8988T (cell line): ENCODE data around the gene MEOX2.

Source experiments
- DNase-seq: peaks from one replicate; pipeline ENCODE4 v3.0.0; 2011

The MEOX2 gene

DNA sequence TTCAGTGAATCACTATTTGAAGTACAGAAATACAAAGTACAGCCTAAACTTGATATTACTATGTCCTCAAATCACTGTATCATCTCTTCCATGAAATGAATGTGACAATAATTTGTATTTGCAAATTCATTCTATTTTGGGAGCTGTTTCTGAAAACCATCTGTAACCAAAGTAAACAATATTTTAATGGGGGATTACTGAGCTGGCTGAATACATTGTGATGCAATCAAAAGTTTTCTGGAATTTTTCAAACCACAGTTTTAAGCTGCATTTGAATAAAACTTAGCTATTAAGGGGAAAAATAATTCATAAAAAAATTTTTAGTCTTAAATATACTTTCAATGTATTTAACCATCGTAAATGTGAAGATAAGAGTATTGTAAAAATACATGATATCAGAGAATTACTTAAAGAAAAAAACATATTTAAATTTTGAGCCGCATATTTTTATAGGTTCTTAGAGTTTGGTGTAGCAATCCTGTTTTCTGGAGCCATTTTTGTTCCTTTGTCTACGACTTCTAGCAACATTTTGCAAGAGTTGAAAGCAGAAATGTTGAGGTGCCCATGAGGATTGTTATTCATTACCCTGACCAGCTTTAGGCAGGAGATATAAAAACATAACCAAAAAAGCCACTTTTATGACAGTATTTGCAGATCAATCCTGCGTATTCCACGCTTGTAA is 78.8 kb downstream of the MEOX2 start:
- no peak for DNase-seq

DNA sequence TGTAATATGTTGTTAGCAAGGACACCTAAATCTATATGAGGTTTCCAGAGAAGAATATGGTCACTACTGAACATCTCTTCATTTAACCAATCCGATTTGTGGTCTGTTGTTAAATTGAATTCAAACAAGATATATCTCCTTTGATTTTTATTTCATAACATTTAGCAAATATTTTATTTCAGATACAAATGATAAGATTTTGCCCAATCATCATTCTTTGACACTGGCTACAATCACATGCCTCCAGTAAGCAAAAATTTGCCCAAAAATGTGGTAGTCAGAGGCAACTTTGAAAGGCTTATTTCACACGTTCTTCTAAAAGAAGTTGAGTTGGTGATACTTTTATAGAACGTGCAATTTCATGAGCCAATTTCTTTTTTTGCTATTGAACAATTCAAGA is 79.9 kb downstream of the MEOX2 start:
- no peak for DNase-seq

DNA sequence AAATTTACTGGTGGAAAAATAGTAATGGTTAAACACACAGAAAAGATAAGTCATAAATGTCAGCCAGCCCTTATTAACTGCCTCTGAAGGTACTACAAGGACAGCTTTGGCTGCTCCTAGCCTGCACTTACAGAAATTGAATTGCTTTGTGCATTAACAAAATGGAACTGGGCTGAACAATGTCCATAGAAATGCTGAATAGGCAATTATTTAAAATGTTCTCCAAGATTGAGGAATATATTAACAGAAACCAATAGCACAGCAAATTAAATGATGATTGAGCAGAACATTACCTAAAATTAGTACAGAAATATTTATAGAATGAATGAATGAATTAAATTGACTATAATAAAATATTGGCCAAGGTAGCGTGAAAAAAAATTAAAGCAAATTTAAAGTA is 82.3 kb downstream of the MEOX2 start:
- no peak for DNase-seq

DNA sequence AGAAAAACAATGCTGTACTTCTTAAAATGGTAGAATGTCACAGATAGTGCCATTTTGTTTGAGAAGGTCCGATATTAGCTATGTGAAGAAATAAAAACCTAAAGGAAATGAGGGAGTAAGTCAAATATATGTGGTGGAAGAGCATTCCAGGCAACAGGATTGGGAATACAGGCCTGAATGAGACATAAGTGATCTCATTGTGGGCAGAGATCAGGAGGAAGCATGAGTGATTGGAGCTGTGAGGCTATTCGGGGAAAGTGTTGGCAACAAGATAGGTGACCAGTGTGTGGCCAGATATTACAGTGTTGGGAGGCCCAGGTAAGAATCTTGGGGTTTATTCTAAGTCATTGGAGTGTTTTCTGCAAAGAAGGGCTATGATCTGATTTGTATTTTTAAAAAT is 83.4 kb downstream of the MEOX2 start:
- no peak for DNase-seq

DNA sequence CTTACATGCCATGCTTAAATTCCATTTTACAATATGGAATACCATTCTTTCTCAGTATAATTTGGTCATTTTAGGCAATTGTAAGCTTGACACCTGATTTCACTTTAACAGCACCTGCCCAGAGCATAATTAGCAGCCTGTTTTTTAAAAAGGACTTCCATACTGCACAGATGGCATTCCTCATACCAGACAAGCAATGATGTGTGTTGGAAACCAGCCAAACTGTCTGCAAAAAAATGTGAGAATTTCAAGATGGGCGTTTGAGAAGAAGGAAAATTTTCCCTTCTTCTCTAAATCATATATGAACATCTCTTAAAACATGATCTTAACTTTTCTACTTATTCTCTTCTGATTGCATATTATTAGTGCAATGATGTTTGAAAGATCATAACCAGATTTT is 84.2 kb downstream of the MEOX2 start:
- no peak for DNase-seq

DNA sequence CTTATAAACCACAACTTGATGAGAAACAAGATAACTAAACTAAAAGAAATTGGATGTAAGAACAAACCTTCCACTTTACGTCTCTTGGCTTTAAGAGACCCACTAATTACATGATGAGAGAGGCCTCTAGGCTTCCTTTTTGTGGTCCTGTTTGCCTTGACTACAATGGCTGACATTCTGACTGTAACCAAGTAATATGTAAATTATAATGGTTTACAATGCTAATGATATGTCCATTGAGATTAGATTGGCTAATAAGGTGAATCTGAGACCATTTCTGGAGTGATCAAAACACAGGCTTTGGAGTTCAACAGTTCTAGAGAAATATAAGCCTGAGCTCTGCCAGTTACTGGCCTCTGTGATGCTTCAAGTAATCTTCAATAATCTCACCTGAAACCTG is 85.3 kb downstream of the MEOX2 start:
- no peak for DNase-seq

DNA sequence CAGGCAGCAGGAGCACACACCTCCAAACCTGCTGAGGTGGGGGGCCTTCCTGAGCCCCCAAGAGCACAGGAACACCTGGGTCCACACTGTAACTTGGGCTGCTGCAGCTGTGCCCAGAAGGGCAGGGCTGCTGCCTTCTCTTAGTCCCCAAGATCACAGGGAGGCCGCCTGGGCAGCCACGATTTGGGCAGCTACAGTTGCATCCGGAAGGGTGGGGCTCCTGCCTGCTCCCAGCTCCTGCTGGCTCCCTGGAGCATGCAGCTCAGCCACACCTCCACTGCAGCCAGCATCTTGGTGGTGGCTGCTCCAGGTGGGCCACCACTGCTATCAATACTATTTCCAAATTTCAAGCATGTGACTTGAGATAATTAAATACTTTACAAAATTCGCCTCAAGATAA is 86.2 kb downstream of the MEOX2 start:
- DNase-seq, result no peak

DNA sequence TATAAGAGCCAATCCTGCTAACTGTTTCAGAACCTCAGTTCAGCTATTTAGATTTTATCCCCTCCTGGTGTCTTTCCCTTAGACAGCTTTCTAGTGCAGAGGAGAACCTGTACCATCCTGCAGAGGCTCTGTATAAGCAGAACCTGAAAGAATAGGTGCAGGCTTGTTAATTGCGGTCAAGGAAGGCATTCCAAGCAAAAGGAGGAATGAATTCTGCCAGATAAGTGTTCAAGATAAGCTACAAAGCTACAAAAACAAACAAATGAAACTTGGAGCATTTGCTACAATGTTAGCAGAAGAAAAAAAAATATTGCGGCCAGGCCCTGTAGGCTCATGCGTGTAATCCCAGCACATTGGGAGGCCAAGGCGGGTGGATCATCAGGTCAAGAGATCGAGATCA is 92.0 kb downstream of the MEOX2 start:
- DNase-seq, result no peak

DNA sequence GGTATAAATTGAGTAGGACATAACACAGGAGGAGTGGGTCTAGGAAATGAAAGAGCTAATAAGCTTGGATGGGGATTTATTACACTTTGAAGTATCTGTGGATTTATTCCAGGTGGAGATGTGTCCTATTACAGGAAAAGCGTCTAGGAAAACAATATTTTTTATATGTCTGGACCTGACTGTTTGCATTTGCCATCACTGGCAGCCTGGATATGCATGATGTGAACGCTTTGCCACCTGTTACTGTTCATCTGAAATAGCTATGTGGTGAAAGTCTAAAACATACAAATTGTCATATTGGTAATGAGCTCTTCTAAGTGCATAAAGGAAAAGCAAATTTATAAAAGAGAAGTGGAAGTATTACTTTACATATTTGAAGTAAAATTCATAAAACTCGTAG is 93.1 kb downstream of the MEOX2 start:
- DNase-seq, result no peak

DNA sequence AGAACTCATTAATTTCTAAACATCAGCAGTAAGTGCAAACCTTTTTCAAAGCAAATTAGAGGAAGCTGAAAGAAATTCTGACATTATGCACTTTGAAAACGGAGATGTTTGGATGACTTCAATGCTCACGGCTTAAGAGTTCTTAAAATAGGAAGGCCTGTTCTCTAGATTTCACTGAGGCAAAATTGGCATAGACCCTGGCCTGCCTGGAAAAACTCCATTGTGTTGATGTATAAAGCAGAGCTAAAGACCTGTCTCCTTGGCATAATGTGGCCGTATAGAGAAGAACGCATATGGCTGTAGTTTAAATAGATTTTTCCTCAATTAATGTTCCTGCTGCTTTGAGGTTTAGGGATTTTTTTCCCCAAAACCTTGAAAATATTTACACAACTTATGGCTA is 100.2 kb downstream of the MEOX2 start:
- no peak for DNase-seq

DNA sequence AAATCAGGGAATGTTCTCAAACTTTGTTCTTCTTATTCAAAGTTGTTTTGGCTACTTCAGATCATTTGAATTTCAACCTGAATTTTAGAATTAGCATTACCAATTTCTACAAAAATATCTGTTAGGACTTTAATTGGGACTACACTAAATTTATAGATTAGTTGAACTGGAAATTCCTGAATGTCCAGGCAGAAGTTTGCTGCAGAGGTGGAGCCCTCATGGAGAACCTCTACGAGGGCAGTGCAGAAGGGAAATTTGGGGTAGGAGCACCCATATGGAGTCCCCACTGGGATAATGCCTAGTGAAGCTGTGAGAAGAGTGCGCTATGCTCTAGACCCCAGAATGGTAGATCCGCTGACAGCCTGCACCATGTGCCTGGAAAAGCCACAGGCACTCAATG is 101.9 kb downstream of the MEOX2 start:
- no peak for DNase-seq

DNA sequence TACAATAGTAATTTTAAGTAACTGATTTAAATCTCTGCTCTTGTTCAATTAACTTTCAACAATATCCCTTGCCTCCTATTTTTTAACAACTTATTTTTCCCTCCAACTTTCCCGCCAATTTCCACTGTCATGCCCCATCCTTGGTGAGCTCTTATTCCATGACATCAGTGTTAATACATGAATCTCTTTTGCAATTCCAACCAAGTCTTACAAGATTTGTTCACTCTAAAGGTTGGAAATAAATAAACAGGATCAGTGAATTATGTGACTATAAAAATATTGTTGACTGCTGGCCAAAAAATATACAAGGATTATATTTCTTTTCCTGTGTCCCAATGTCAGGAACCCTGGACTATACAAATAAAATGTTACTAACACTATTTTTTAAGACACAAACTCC is 103.7 kb downstream of the MEOX2 start:
- DNase-seq, result no peak

DNA sequence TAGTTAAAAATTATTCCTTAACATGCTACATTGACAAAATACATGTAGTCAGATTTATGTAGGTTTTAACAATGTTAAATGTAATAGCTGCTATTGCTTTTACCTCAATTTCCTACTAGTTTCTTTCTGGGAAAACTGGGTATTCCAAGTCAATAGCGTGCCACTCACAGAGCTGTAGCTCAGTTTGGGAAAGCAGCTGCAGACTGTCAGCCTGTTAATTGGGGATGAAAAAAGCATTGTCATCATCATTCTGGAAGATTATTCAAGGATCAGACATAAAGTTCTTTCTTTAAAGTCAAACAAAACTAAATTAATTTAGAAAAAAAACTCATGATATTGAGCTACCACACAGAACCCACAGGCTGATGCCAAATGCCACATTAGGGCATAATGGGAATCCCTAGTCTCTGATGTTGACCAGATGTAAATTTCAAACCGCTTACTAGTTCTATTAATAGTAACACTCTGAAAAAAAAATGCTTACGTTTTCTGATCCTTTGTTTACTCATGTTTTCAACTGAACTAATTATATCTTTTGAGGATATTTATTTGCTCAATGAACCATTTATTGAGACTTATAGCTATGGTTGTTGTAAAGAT is 105.0 kb downstream of the MEOX2 start:
- no peak for DNase-seq

DNA sequence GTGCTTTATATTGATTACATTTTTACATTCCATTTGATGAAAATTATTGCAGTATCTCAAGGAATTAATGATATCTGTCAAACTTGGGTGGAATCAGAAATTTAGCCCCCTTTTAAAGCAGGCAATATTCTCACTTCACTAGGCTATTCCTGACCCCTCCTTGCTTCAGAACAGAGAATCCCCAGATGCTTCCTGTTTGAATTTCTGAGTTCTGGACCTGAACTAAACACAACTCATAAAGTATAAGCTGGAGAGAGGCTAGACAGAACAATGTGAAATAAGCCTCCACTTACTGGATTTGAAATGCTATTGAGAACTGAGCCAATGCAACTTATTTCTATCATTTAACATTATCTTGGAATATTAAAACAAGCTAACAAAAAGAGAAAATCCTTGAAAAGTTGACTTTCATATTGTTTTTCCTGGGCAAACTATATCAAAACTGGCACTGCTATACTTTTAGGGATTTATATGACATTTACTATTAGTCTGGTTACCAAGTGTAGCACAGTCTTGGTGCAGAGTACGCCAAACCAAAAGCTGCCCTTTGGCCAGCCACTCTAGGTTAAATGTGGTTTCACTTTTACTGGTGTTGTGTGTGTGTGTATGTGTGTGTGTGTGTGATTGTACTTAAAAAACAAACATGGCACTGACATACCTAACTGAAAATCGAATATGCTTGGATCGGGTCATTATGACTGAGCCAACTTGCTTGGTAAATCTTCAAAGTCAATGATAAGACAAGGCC is 105.7 kb downstream of the MEOX2 start:
- DNase-seq, result no peak

DNA sequence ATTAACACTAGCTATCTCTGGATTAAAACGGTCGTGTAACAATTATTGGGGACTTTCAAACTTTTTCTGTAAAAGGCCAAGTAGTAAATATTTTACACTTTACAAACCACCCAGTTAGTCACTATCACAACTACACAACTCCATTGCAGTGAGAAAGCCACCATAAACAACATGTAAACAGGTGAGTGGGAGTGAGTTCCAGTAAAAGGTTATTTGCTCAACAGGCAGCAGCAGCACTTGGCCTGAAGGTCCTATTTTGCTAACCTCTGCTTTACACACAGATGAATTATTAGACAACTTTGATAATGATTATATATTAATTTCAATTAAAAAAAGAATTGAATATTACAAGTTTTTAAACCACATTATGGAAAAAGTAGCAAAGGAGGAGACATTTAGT is 108.9 kb downstream of the MEOX2 start:
- no peak for DNase-seq

DNA sequence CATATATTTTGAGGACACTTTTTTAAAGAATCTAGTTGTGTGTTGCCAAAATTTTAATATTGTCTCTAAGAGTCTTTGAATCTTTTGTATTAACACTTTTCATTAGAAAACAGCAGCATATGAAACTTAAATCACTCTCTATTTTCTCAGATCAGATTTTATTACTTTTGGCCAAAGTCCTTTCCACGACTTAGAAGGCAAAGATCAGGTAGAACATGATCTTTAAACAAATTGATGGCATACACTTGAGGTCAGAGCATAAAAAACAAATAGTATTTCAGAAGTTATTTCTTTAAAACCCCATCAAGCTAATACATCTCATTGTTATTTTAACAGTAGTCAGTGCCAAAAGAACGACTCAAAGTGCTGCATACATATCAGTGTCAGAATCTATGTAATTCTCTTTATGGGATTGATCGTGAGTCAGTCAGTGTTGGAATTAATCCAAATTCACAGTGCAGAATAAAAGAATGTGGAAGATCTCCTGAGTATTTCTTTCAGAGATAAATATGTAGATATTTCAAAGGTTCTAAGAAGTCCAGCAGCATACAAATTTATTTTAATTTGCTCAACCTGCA is 115.1 kb downstream of the MEOX2 start:
- DNase-seq, result no peak

DNA sequence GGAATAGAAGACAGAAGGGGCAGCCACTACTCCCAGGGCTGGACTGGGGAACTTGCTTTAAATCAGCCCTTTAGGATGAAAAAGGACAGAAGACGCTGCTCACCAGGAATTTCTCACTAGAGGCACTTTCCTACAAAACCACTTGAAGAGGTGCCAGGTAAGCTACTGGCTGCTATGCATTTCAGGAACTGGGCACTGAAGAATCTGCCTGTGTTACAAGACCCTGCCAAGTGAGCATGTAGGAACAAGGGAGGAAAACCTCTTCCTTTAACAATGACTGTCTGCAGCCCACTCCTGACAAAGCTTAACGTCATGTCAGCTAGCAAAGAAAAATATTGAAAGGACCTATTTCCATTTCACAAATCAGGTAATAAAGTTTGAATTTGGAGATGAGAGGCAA is 118.8 kb downstream of the MEOX2 start:
- no peak for DNase-seq

DNA sequence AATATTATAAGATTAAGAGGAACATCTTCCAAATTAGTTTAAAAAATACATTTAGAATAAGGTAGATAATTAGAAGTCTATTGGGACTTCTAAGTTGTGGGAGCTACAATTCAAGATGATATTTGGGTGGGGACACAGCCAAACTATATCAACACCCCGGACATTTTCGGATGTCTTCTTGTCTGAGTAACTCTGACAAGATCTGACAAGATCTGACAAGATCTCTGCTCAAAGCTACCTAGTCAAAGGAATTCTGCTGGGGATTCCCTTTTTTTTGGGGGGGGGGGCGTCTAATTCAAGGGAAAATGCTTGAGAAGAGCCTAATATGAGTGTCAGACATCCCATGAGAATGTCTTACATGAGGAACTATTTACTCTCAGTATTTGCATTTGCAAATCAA is 119.4 kb downstream of the MEOX2 start:
- no peak for DNase-seq

DNA sequence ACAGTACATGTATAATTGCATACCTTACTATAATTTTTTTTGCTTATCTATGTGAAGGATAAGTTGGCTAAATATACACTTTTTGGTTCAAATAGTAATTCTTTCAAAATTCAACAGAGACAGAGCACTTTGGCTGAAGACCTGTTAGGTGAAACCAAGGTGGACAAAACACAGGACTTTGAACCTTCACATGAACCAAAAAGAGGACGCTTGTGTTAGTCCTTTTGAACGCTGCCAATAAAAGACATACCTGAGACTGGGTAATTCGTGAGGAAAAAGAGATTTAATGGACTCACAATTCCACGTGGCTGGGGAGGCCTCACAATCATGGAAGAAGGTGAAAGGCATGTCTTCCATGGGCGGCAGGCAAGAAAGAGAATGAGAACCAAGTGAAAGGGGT is 120.0 kb downstream of the MEOX2 start:
- DNase-seq, result no peak

DNA sequence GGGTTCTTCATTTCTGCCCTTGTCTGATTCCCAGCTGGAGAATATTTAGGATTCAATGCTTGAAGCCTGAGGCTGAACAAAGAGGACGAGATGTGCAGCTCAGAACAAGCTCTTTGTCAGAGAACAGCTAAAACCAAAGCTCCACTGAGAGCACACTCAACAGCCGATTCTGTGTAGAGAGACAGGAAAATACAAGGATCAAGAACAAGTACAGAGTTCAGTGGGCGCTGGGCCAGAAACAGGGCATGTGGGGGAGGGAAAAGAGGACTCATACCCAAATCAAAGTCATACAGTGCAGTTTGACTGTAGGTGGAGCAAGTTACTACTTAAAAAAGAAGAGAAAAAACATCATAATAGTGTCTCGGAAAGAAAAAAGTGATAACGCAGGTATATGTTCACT is 124.6 kb downstream of the MEOX2 start, which contains the start of gene AGMO:
Gene AGMO, minus strand, starts transcription at position 181 of the 400 bp plus-strand sequence.
- no peak for DNase-seq
